Ishikawa (cell line): ENCODE measurements around the gene GUCD1.
A peak's percentile ranks its signal among the peaks of the same experiment; 100 is the strongest.

Experiments used
- CEBPB ChIP-seq: IDR thresholded peaks from 2 replicates; pipeline ENCODE4 v1.6.1; 2012
- CREB1 ChIP-seq: IDR thresholded peaks from 2 replicates; pipeline ENCODE4 v1.6.1; 2012; ENCODE audit warnings: low read depth
- EGR1 ChIP-seq: IDR thresholded peaks from 2 replicates; pipeline ENCODE4 v1.6.1; 2012
- EP300 ChIP-seq: IDR thresholded peaks from 2 replicates; pipeline ENCODE4 v1.6.1; 2012; ENCODE audit warnings: borderline replicate concordance
- FOXM1 ChIP-seq: IDR thresholded peaks from 2 replicates; pipeline ENCODE4 v1.6.1; 2012; ENCODE audit warnings: low read depth, borderline replicate concordance
- NFIC ChIP-seq: IDR thresholded peaks from 2 replicates; pipeline ENCODE4 v1.6.1; 2012
- RAD21 ChIP-seq: IDR thresholded peaks from 2 replicates; pipeline ENCODE4 v1.6.1; 2012; ENCODE audit warnings: low read depth
- TAF1 ChIP-seq: IDR thresholded peaks from 2 replicates; pipeline ENCODE4 v1.6.1; 2012; ENCODE audit warnings: low read depth, mild to moderate bottlenecking
- TCF12 ChIP-seq: IDR thresholded peaks from 2 replicates; pipeline ENCODE4 v1.6.1; 2012; ENCODE audit warnings: low read depth
- TEAD4 ChIP-seq: IDR thresholded peaks from 2 replicates; pipeline ENCODE4 v1.6.1; 2012
- YY1 ChIP-seq: IDR thresholded peaks from 2 replicates; pipeline ENCODE4 v1.6.1; 2012; ENCODE audit warnings: low read depth
- ZBTB7A ChIP-seq: IDR thresholded peaks from 2 replicates; pipeline ENCODE4 v1.6.1; 2012; ENCODE audit warnings: low read depth
- TF ChIP-seq, protein P1 (sequence below): IDR thresholded peaks from 2 replicates; pipeline ENCODE4 v1.6.1; 2012
- TF ChIP-seq, protein P2 (sequence below): IDR thresholded peaks from 2 replicates; pipeline ENCODE4 v1.6.1; 2012; ENCODE audit warnings: low read depth, mild to moderate bottlenecking
- TF ChIP-seq, protein P3 (sequence below): IDR thresholded peaks from 2 replicates; pipeline ENCODE4 v1.6.1; 2012

Gene GUCD1

DNA sequence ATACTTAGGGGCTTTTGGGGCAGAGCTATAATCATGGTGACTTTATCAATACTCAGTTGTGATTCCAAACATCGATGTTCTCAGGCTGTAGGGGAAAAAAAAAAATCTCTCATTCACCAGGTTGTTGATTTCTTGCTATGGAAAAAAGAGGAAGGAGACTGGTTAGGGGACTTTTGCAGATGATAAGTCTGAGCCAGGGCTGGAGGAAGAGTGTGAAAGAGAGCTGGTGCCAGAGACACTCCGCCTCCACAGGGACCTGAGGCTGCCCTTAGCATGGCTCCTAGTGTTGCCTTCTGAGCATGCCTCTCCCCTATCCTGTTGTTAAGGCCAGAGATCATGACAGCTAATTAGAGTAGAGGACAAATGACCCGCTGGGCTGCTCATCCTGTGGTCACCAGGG, 42.9 kb downstream of the GUCD1 start:
- TF ChIP-seq TEAD4 (no peak), TAF1 (no peak), EP300 (no peak), FOXM1 (no peak), NFIC (no peak), RAD21 (no peak)
- TF ChIP-seq, protein P1, sequence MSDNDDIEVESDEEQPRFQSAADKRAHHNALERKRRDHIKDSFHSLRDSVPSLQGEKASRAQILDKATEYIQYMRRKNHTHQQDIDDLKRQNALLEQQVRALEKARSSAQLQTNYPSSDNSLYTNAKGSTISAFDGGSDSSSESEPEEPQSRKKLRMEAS = no peak

DNA sequence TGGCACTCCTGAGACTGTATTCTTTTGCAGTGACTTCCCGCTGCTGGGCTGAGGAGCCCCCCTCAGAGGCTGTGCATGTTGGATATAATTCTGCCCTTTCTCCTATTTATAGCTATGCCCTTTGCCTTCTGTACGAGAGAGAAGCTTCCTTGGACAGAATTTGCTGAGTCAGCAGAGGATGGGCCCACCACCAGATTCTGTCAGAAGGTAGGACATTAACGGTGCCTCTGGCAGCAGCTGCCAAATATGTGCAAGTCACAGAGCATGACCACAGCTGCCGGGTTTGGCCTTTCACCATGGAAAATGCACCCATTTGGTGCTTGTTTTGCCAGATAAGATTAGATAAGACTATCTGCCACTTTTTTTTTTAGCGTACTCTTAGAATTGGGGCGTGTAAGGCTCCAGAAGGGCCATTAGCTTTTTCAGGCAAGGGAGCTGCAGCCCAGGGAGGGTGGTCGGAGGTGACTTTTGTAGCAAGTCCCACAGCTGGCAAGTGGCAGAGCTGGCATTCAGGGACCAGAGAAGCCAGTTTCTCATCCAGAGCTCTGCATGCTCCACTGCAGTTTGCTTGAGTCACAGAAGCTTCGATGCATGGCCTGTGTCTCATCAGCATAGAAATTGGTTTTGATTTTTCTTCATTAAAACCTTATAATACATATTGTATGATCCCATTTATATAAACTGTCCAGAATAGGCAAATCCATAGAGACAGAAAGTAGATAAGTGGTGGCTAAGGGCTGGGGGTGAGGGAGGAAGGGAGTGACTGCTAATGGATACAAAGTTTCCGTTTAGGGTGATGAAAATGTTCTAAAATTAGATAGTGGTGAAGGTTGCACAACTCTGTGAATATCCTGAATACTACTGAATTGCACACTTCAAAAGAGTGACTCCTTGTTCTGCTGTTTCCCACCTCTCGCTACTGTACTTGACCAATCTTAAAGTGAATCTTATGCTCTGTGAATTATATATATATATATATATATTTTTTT, 44.0 kb downstream of the GUCD1 start:
- TF ChIP-seq YY1 (no peak), CEBPB (no peak), NFIC (peak; percentile 11; the same call in 1 of the 2 replicates)

DNA sequence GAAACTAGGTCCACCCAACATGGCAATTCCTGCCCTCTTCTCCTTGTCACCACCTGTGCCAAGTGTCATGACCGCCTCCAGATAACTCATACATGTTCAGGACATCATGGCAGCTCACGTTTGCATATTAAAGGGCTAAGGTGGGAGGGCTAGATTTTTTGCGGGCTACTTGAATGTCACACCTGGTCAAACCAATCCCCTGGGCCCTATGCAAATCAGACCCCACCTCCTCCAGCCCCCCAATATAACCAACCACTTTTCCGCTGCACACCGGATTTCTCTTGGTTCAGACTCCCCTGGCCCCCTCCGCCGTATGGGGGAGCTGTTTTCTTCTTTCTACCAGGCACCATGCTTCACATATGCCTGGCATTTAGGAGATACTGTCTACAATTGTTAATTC, 47.2 kb downstream of the GUCD1 start:
- TF ChIP-seq EP300 = no peak
- TF ChIP-seq YY1 = no peak
- TF ChIP-seq EGR1 = no peak
- TF ChIP-seq ZBTB7A = no peak
- no peak for TF ChIP-seq FOXM1
- TF ChIP-seq, protein P2, sequence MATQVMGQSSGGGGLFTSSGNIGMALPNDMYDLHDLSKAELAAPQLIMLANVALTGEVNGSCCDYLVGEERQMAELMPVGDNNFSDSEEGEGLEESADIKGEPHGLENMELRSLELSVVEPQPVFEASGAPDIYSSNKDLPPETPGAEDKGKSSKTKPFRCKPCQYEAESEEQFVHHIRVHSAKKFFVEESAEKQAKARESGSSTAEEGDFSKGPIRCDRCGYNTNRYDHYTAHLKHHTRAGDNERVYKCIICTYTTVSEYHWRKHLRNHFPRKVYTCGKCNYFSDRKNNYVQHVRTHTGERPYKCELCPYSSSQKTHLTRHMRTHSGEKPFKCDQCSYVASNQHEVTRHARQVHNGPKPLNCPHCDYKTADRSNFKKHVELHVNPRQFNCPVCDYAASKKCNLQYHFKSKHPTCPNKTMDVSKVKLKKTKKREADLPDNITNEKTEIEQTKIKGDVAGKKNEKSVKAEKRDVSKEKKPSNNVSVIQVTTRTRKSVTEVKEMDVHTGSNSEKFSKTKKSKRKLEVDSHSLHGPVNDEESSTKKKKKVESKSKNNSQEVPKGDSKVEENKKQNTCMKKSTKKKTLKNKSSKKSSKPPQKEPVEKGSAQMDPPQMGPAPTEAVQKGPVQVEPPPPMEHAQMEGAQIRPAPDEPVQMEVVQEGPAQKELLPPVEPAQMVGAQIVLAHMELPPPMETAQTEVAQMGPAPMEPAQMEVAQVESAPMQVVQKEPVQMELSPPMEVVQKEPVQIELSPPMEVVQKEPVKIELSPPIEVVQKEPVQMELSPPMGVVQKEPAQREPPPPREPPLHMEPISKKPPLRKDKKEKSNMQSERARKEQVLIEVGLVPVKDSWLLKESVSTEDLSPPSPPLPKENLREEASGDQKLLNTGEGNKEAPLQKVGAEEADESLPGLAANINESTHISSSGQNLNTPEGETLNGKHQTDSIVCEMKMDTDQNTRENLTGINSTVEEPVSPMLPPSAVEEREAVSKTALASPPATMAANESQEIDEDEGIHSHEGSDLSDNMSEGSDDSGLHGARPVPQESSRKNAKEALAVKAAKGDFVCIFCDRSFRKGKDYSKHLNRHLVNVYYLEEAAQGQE = no peak
- TF ChIP-seq TEAD4 = no peak
- no peak for TF ChIP-seq RAD21
- no peak for TF ChIP-seq CEBPB
- TF ChIP-seq CREB1 = no peak
- no peak for TF ChIP-seq TAF1

DNA sequence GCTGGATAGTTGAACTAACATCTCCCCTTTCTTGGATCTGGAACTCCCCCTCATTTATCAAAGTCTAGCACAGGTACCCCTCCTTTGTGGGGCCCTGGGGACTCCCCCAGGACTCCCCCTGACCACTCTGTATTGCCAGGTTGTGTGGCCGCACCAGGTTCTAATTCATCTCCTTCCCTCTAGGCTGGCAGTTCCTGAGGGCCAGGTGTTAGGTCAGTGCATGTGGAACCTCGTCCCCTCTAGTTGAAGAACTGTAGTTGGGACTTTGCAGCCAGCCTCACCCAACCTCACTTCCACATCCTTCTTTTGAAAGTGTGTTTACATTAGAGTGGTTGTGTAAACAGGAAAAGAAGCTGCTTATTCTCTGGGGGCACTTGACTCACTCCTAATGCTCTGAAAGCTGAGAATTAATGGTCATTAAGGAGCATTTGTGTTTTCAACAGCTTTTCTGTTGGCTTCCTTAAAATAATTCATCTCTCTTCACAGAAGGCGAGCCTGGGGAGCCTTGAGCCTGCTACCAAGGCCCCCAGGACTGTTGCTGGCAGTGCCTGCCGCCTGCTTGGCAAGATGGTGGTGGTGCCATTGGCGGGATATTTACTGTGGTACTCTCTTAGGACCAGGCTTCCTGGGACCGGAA, 48.0 kb downstream of the GUCD1 start:
- TF ChIP-seq EP300 (no peak), TCF12 (no peak), ZBTB7A (no peak), TEAD4 (no peak), EGR1 (no peak), YY1 (no peak), CEBPB (no peak), RAD21 (no peak), CREB1 (no peak), FOXM1 (no peak), TAF1 (no peak), NFIC (no peak)
- TF ChIP-seq, protein P3, sequence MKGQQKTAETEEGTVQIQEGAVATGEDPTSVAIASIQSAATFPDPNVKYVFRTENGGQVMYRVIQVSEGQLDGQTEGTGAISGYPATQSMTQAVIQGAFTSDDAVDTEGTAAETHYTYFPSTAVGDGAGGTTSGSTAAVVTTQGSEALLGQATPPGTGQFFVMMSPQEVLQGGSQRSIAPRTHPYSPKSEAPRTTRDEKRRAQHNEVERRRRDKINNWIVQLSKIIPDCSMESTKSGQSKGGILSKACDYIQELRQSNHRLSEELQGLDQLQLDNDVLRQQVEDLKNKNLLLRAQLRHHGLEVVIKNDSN = no peak
- TF ChIP-seq, protein P1 = no peak
- TF ChIP-seq, protein P2 = no peak

DNA sequence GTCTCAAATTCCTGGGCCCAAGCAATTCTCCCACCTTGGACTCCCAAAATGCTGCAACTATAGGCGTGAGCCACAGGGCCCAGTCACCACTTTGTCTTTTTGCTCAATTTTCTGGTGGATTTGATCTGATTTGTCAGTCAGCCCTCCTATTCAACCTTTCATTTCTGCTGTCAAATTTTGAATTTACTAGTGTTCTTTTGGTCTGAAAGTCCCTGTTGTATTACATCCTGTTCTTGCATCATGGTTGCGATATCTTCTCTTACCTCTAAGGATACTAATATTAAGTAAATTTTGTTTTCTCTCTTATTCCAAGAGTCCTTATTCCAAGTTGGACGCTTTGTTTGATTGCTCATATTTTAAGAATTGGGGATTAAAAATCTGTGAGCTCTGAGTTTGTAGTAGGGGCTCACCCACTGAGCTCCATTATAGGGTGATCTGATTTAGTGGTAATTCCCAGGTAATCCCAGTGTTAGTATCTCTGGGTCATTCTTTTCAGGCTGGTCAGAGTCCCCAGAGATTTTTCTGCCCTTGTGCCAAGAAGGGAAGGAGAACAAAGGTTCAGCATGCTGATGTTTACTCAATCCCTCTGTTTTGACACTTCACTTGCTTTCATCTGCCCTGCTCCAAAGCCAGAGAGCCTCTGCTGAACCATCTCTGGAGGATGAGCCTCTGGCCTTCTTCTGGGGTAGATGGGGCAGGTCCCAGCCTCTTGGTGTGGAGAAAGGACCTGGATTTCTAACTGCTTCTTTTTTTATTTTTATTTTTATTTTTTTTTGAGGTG, 49.8 kb downstream of the GUCD1 start:
- TF ChIP-seq CEBPB (no peak), TCF12 (no peak), TEAD4 (no peak), NFIC (no peak), ZBTB7A (no peak), RAD21 (no peak), EGR1 (no peak)
- TF ChIP-seq, protein P2 = no peak
- TF ChIP-seq, protein P3 = no peak
- TF ChIP-seq, protein P1 = no peak
